Liver (tissue), 9 donors: ENCODE measurements around the gene ITGA11. TPM values are rescaled to one million over a fixed set of nuclear protein-coding genes. Genes with fewer than 3 reads are reported as not detected.

Experiments used
- DNase-seq: peaks from one replicate; pipeline ENCODE4 v3.0.0-alpha.2; 2017; ENCODE audit warnings: low spot score
- H3K27ac ChIP-seq, 2 donors: one replicate each; pipeline ENCODE4 v1.7.0; 2013; ENCODE audit warnings: inconsistent platforms in 2 of 2, low read length in 2 of 2, control low read depth in 1 of 2, low read depth in 1 of 2, mild to moderate bottlenecking in 1 of 2
- H3K27me3 ChIP-seq, 4 donors: one replicate each; pipeline versions ENCODE4 v1.6.1 to v1.7.0; 2013; ENCODE audit warnings: low read length in 3 of 4, inconsistent platforms in 1 of 4, mild to moderate bottlenecking in 1 of 4, moderate library complexity in 1 of 4; ENCODE audit not compliant: control insufficient read depth in 4 of 4, insufficient read depth in 4 of 4
- H3K36me3 ChIP-seq, 4 donors: one replicate each; pipeline versions ENCODE4 v1.6.1 to v1.7.0; 2013; ENCODE audit warnings: low read length in 3 of 4, mild to moderate bottlenecking in 3 of 4, low read depth in 1 of 4, moderate library complexity in 1 of 4; ENCODE audit not compliant: control insufficient read depth in 4 of 4, insufficient read depth in 3 of 4
- H3K4me1 ChIP-seq, 4 donors: one replicate each; pipeline versions ENCODE4 v1.6.1 to v1.7.0; 2013; ENCODE audit warnings: low read length in 3 of 4, mild to moderate bottlenecking in 3 of 4, moderate library complexity in 1 of 4; ENCODE audit not compliant: control insufficient read depth in 4 of 4, insufficient read depth in 4 of 4
- H3K4me3 ChIP-seq, 3 donors: one replicate each; pipeline versions ENCODE4 v1.6.1 to v1.7.0; 2013; ENCODE audit warnings: low read length in 3 of 3, control low read depth in 1 of 3, low read depth in 1 of 3, mild to moderate bottlenecking in 1 of 3
- H3K9ac ChIP-seq, 2 donors: one replicate each; pipeline ENCODE4 v1.7.0; 2013; ENCODE audit warnings: low read length in 2 of 2, mild to moderate bottlenecking in 2 of 2, moderate library complexity in 2 of 2, control low read depth in 1 of 2, low read depth in 1 of 2
- H3K9me3 ChIP-seq, 4 donors: one replicate each; pipeline versions ENCODE4 v1.6.1 to v1.7.0; 2013; ENCODE audit warnings: low read length in 3 of 4; ENCODE audit not compliant: control insufficient read depth in 4 of 4
- EGR1 ChIP-seq, 2 donors: IDR thresholded peaks; 2 replicates each; pipeline ENCODE4 v1.6.1; 2016 to 2018; ENCODE audit warnings: antibody characterized with exemption in 2 of 2, low read depth in 2 of 2
- FOXA1 ChIP-seq: IDR thresholded peaks from 2 replicates; pipeline ENCODE4 v1.6.1; 2016; ENCODE audit warnings: antibody characterized with exemption
- FOXA2 ChIP-seq: IDR thresholded peaks from 2 replicates; pipeline ENCODE4 v1.6.1; 2016; ENCODE audit warnings: antibody characterized with exemption
- GABPA ChIP-seq, 2 donors: IDR thresholded peaks in 1 of 2; conservative IDR thresholded peaks in 1 of 2; 2 replicates each; pipeline ENCODE4 v1.6.1; 2016; ENCODE audit warnings: antibody characterized with exemption in 2 of 2, mild to moderate bottlenecking in 1 of 2, moderate library complexity in 1 of 2
- HNF4A ChIP-seq, 2 donors: conservative IDR thresholded peaks; 2 replicates each; pipeline ENCODE4 v1.6.1; 2016; ENCODE audit warnings: antibody characterized with exemption in 2 of 2, mild to moderate bottlenecking in 2 of 2
- HNF4G ChIP-seq: IDR thresholded peaks from 2 replicates; pipeline ENCODE4 v1.6.1; 2016; ENCODE audit warnings: antibody characterized with exemption
- JUND ChIP-seq, 2 donors: IDR thresholded peaks; 2 replicates each; pipeline ENCODE4 v1.6.1; 2016; ENCODE audit warnings: antibody characterized with exemption in 2 of 2
- MAX ChIP-seq: IDR thresholded peaks from 2 replicates; pipeline ENCODE4 v1.6.1; 2016; ENCODE audit warnings: antibody characterized with exemption
- NR2F2 ChIP-seq: IDR thresholded peaks from 2 replicates; pipeline ENCODE4 v1.6.1; 2016; ENCODE audit warnings: antibody characterized with exemption
- RAD21 ChIP-seq, 2 donors: IDR thresholded peaks; 2 replicates each; pipeline ENCODE4 v1.6.1; 2016; ENCODE audit warnings: antibody characterized with exemption in 2 of 2, mild to moderate bottlenecking in 2 of 2
- REST ChIP-seq: IDR thresholded peaks from 2 replicates; pipeline ENCODE4 v1.6.1; 2016; ENCODE audit warnings: antibody characterized with exemption, mild to moderate bottlenecking
- RXRA ChIP-seq, 2 donors: IDR thresholded peaks; 2 replicates each; pipeline ENCODE4 v1.6.1; 2017 to 2018; ENCODE audit warnings: antibody characterized with exemption in 2 of 2, mild to moderate bottlenecking in 1 of 2
- SP1 ChIP-seq: IDR thresholded peaks from 2 replicates; pipeline ENCODE4 v1.6.1; 2018; ENCODE audit warnings: antibody characterized with exemption, mild to moderate bottlenecking
- TAF1 ChIP-seq: conservative IDR thresholded peaks from 2 replicates; pipeline ENCODE4 v1.6.1; 2016; ENCODE audit warnings: antibody characterized with exemption, mild to moderate bottlenecking
- YY1 ChIP-seq: IDR thresholded peaks from 2 replicates; pipeline ENCODE4 v1.6.1; 2016; ENCODE audit warnings: antibody characterized with exemption, mild to moderate bottlenecking
- ZBTB33 ChIP-seq: IDR thresholded peaks from 2 replicates; pipeline ENCODE4 v1.6.1; 2016; ENCODE audit warnings: antibody characterized with exemption
- WGBS: extraction: QIAGEN DNeasy Blood & Tissue Kit; methylation state at CpG from one replicate; pipeline ENCODE4 v1.1.7; 2013; 5-methylcytosine and 5-hydroxymethylcytosine counted together
- polyA plus RNA-seq, 2 donors: library from polyadenylated mRNA; stranded (reverse) in 1 of 2; unstranded in 1 of 2; fragments of 200-250 nt in 1 of 2; fragments of >200 nt in 1 of 2; fragmentation: Nextera tagmentation in 1 of 2; extraction: Ambion mirVana in 1 of 2; gene quantifications; one replicate each; pipeline versions ENCODE4 v1.2.1 to v1.2.3, GENCODE V29; 2013 to 2015
- total RNA-seq, 2 donors: library from RNA; depleted of rRNA; stranded (reverse); fragments of >200 nt; gene quantifications; one replicate each; pipeline ENCODE4 v1.2.3, GENCODE V29; 2014
- TF ChIP-seq, protein P1 (sequence below): IDR thresholded peaks from 2 replicates; pipeline ENCODE4 v1.6.1; 2016; ENCODE audit warnings: antibody characterized with exemption
- TF ChIP-seq, protein P2 (sequence below): fragments of 150-350 bp; IDR thresholded peaks from 2 replicates; pipeline ENCODE4 v1.5.1; 2017; ENCODE audit warnings: improper control_type of control experiment, low read depth, low read length; ENCODE audit not compliant: missing input control
- donor health status: healthy.
- donor health status: healthy.
- donor health status: healthy.
- donor health status: healthy.
- donor health status: healthy.

ITGA11 gene
- total and polyA plus RNA-seq, 4 donors: 0.32 to 1.0 (median 0.67) TPM

GRCh38 chr15:68377766-68378165 lies 54.2 kb downstream of the ITGA11 start:
- no peaks in the 10 kb centered on the region for H3K36me3 ChIP-seq
- no peaks in the 10 kb centered on the region for H3K4me1 ChIP-seq
- no peaks in the 10 kb centered on the region for H3K27me3 ChIP-seq
- TF ChIP-seq HNF4G (no peak), YY1 (no peak), TAF1 (no peak), JUND (IDR thresholded peaks at IDR 0.05) (no peak), FOXA1 (no peak), FOXA2 (no peak), NR2F2 (no peak), ZBTB33 (no peak), HNF4A (conservative IDR thresholded peaks at IDR 0.05) (no peak), REST (no peak), MAX (no peak), EGR1 (IDR thresholded peaks at IDR 0.05; ENCODE audit: low read depth in 2 of 2) (no peak), SP1 (no peak), RXRA (IDR thresholded peaks at IDR 0.05) (no peak), GABPA (IDR thresholded peaks at IDR 0.05 in 1 of 2, conservative IDR thresholded peaks at IDR 0.05 in 1 of 2) (no peak), RAD21 (IDR thresholded peaks at IDR 0.05) (no peak)
- TF ChIP-seq, protein P1, sequence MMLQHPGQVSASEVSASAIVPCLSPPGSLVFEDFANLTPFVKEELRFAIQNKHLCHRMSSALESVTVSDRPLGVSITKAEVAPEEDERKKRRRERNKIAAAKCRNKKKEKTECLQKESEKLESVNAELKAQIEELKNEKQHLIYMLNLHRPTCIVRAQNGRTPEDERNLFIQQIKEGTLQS: no peak
- TF ChIP-seq, protein P2, sequence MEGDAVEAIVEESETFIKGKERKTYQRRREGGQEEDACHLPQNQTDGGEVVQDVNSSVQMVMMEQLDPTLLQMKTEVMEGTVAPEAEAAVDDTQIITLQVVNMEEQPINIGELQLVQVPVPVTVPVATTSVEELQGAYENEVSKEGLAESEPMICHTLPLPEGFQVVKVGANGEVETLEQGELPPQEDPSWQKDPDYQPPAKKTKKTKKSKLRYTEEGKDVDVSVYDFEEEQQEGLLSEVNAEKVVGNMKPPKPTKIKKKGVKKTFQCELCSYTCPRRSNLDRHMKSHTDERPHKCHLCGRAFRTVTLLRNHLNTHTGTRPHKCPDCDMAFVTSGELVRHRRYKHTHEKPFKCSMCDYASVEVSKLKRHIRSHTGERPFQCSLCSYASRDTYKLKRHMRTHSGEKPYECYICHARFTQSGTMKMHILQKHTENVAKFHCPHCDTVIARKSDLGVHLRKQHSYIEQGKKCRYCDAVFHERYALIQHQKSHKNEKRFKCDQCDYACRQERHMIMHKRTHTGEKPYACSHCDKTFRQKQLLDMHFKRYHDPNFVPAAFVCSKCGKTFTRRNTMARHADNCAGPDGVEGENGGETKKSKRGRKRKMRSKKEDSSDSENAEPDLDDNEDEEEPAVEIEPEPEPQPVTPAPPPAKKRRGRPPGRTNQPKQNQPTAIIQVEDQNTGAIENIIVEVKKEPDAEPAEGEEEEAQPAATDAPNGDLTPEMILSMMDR: no peak
- H3K27ac ChIP-seq: no peak overlapping the region
- WGBS: 95% methylated on average over 3 of the region's 3 CpGs
- no peak overlapping the region for H3K9ac ChIP-seq
- H3K9me3 ChIP-seq: no peaks in the 10 kb centered on the region
- no peak overlapping the region for H3K4me3 ChIP-seq
- DNase-seq: peak; percentile 25
